SK-N-MC (cell line): ENCODE data around the gene CCDC102A.

ENCODE experiments used
- EZH2 ChIP-seq: fragments of 200-600 bp; sonication (generic); IDR thresholded peaks from one replicate; pipeline ENCODE4 v1.6.1; 2017; ENCODE audit warnings: antibody characterized with exemption
- POLR2AphosphoS5 ChIP-seq: IDR thresholded peaks from 2 replicates; pipeline ENCODE4 v1.6.1; 2012; ENCODE audit warnings: mild to moderate bottlenecking, low read depth, low read length, borderline replicate concordance

GRCh38 chr16:57568173-57568678 is 31.9 kb upstream of the CCDC102A start:
- TF ChIP-seq EZH2 (no peak), POLR2AphosphoS5 (no peak)
